HepG2 (cell line): ENCODE results near the gene HYAL1. TPM values are rescaled to one million over a fixed set of nuclear protein-coding genes. Genes with fewer than 3 reads are reported as not detected.

ENCODE experiments used
- CENPT ChIP-seq: sonication (generic); formaldehyde crosslinking; IDR thresholded peaks from 2 replicates; pipeline ENCODE4 v1.8.0; 2022; ENCODE audit warnings: low read depth, mild to moderate bottlenecking, moderate library complexity, missing genetic modification reagents
- CTCF ChIP-seq: sonication (generic); formaldehyde crosslinking; IDR thresholded peaks from 2 replicates; pipeline ENCODE4 v1.5.0; 2020; ENCODE audit warnings: mild to moderate bottlenecking, missing genetic modification reagents, moderate library complexity
- ETS1 ChIP-seq: sonication (generic); formaldehyde crosslinking; IDR thresholded peaks from 2 replicates; pipeline ENCODE4 v1.4.0; 2020; ENCODE audit warnings: missing genetic modification reagents
- FOXC1 ChIP-seq: sonication (generic); formaldehyde crosslinking; IDR thresholded peaks from 2 replicates; pipeline ENCODE4 v1.8.0; 2022; ENCODE audit warnings: mild to moderate bottlenecking, missing genetic modification reagents, borderline replicate concordance
- HOXA3 ChIP-seq: sonication (generic); formaldehyde crosslinking; IDR thresholded peaks from 2 replicates; pipeline ENCODE4 v1.5.0; 2020; ENCODE audit warnings: missing genetic modification reagents
- KLF15 ChIP-seq: sonication (generic); formaldehyde crosslinking; IDR thresholded peaks from 2 replicates; pipeline ENCODE4 v1.8.1; 2023; ENCODE audit warnings: borderline replicate concordance, mild to moderate bottlenecking, inconsistent platforms, missing genetic modification reagents, mixed read lengths
- PATZ1 ChIP-seq: sonication (generic); formaldehyde crosslinking; IDR thresholded peaks from 2 replicates; pipeline ENCODE4 v1.4.0; 2020; ENCODE audit warnings: missing genetic modification reagents
- PAWR ChIP-seq: sonication (generic); formaldehyde crosslinking; IDR thresholded peaks from 2 replicates; pipeline ENCODE4 v1.4.0; 2020; ENCODE audit warnings: missing genetic modification reagents, mild to moderate bottlenecking, borderline replicate concordance
- RAD21 ChIP-seq: fragments of 450-650 bp; formaldehyde crosslinking; IDR thresholded peaks from 2 replicates; pipeline ENCODE4 v1.5.0; 2020; ENCODE audit warnings: mild to moderate bottlenecking
- RAD51 ChIP-seq: fragments of 450-650 bp; IDR thresholded peaks from 2 replicates; pipeline ENCODE4 v1.6.1; 2016; ENCODE audit warnings: borderline replicate concordance
- SETDB1 ChIP-seq: sonication (generic); formaldehyde crosslinking; IDR thresholded peaks from 2 replicates; pipeline ENCODE4 v1.5.1; 2020; ENCODE audit warnings: missing genetic modification reagents, mild to moderate bottlenecking, borderline replicate concordance
- TGIF2 ChIP-seq: IDR thresholded peaks from 2 replicates; pipeline ENCODE4 v1.6.1; 2016; ENCODE audit warnings: control low read depth, missing compliant biosample characterization
- ZNF512B ChIP-seq: sonication (generic); formaldehyde crosslinking; IDR thresholded peaks from 2 replicates; pipeline ENCODE4 v1.5.1; 2020; ENCODE audit warnings: missing genetic modification reagents, mild to moderate bottlenecking, borderline replicate concordance
- ZSCAN29 ChIP-seq: sonication (generic); formaldehyde crosslinking; conservative IDR thresholded peaks from 2 replicates; pipeline ENCODE4 v1.4.0; 2020; ENCODE audit warnings: mild to moderate bottlenecking, missing genetic modification reagents
- ZSCAN5A ChIP-seq: sonication (generic); formaldehyde crosslinking; IDR thresholded peaks from 2 replicates; pipeline ENCODE4 v1.8.0; 2022; ENCODE audit warnings: mild to moderate bottlenecking, missing genetic modification reagents, borderline replicate concordance
- polyA plus RNA-seq, 8 experiments: library from polyadenylated mRNA; depleted of rRNA in 3 of 8; stranded (reverse) in 7 of 8; unstranded in 1 of 8; fragments of >200 nt; fragmentation: Illumina TruSeq in 4 of 8; extraction: Trizol in 4 of 8; gene quantifications; 2 replicates each; pipeline versions ENCODE4 v1.2.1 to v1.2.3, GENCODE V29; 2011 to 2016; ENCODE audit warnings: low read depth in 4 of 8, missing spikeins in 1 of 8, mixed read lengths in 1 of 8; ENCODE audit not compliant: insufficient read depth in 1 of 8
- total RNA-seq, 5 experiments: library from RNA; depleted of rRNA; stranded (reverse); fragments of >200 nt; fragmentation: Illumina TruSeq; extraction: Trizol; gene quantifications; 2 replicates each; pipeline ENCODE4 v1.2.3, GENCODE V29; 2016; ENCODE audit warnings: low read depth in 1 of 5

HYAL1 gene
- total and polyA plus RNA-seq, 2 of the 13 experiments (the other 11 are each of a cell fraction or from before 2014, with no cell fraction given), result 76.5 to 193 TPM

GRCh38 chr3:50350527-50351322 lies 47.4 kb upstream of the HYAL1 start, which contains the start of the genes CYB561D2 and NPRL2 (continued):
- TF ChIP-seq RAD51, result no peak
- peak; percentile 65 for TF ChIP-seq HOXA3 (CRISPR knock-in tag)
- TF ChIP-seq ZNF512B, result no peak
- TF ChIP-seq SETDB1, result peak; percentile 25; the same call in 1 of the 2 replicates
- peak; percentile 91; the same call in 1 of the 2 replicates for TF ChIP-seq ETS1 (CRISPR knock-in tag)
- peak; percentile 95 for TF ChIP-seq FOXC1 (CRISPR knock-in tag)
- TF ChIP-seq RAD21 (CRISPR knock-in tag), result peak; percentile 52
- no peak for TF ChIP-seq PAWR
- peak; percentile 96; the same call in 1 of the 2 replicates for TF ChIP-seq KLF15 (CRISPR knock-in tag)
- TF ChIP-seq CENPT (CRISPR knock-in tag), result peak; percentile 98
- TF ChIP-seq ZSCAN5A (CRISPR knock-in tag), result peak; percentile 96
- TF ChIP-seq PATZ1 (CRISPR knock-in tag), result peak; percentile 47; the same call in 1 of the 2 replicates
- TF ChIP-seq ZSCAN29, result peak; percentile 70; the same call in 1 of the 2 replicates
- TF ChIP-seq CTCF (CRISPR knock-in tag), result peak; percentile 4
- TF ChIP-seq TGIF2 (CRISPR knock-in tag), result peak; percentile 87
